Inflammatory macrophage treated with lipopolysaccharide for 4 hours (primary cell): ENCODE results near the gene FZD10.

ENCODE experiments used
- DNase-seq: peaks from one replicate; pipeline ENCODE4 v3.0.0-alpha.2; 2020

The FZD10 gene

DNA sequence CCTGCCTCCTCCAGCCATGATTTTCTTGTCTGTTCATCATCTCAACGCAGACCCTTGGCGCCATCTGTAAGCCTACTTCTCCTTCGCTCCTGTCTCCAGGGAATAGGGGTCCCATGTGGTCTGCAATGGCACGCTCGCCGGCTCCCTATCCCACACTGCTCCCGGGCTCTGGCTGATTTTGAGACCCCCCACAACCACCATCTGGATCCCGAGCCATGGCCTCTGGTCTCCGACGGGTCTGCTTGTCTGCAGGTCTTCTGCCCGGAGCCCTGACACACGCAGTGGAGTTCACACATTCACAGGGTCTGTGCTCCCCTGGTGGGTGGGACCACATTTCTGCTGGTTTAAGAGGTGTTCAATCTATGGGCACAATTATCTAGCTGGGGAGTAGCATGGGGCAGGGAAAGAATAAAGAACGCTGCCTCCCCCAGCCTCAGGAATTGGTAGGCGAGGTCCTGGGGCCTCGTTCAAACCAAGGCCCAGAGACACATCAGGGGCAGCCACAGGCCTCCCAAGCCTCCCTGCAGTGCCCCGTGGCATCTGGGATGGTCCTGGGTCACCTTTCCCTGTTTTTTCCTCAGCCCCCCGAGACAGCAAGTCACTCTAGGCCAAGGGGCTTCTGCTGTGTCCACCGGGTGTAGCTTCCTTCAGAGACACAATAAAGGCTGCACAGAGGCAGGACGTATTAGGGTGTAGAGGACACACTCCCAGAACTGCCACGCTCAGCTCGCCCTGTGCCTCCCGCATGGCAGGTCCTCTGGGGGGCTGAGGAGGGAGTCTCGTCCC, 21.5 kb downstream of the FZD10 start:
- DNase-seq, result no peak

DNA sequence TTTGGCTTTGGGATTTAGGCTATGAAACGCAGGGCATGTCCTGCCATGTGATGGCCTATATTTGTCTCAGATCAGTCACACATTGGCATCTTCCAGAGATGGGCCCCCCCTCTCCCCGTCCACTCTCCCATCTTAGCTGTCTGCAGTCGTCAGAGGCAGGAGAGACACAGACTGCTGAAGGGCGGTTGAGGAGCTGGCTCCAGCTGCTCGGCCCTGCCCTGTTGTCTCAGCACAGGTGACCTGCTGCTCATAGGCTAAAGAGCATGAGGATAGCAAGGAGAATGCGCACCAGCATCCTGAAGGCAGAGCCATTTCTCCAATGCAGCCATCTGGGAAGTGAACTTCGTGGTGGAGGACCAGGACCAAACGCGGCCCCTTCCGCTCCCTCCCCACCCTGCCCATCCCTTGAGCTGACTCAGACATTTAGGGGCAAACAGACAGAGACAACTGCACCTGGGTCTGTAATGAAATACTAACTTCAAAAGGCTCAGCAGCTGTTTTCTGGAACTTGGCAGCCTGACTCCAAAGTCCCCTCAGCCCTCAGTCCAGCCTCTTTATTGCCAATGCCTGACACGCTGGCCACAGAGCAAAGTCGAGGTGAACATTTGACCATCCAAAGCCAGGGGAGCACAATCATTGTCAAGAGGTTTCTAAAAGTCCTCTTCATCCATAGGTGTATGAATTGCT, 22.3 kb downstream of the FZD10 start:
- no peak for DNase-seq

DNA sequence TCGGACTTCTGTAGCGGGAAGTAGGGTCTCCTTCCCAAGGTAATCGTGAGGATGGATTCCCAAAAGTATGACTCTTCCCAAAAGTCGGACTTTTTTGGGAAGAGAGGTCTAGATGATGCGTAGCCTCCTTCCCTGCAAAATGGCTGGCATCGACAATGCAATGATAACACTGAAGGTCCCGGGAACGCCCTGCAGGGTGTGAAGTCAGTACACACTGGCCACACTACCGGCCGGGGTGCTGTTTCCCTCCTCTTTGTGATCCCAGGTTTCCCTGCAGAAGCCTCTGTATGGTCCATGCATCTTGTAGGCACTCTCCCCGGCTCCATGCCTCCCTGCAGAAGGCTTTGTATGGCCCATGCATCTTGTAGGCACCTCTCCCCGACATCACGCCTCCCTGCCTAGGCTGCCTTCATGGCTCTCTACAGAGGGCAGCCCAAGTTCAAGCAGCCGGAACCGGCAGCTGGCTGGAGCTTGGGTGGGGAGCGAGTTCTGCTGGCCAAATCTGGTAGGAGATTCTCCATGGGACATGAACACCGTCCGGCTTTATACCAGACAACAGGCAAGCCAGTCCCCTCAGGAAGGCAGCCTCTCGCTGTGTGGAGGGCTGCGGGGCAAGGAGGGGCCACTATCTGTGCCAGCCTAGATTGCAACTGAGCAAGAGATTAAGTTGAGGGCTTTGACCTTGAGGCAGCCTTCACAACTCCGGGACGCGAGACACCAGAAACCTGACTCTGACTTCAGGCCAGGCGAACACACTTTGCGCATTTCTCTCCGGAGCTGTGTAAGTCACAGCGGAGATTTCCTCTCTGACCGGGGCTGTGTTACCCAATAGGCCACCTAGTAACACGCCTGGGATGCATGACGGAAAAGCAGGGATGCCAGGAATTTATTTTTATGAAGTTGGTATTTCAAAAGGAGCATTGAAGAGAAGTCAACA, 23.5 kb downstream of the FZD10 start:
- no peak for DNase-seq

DNA sequence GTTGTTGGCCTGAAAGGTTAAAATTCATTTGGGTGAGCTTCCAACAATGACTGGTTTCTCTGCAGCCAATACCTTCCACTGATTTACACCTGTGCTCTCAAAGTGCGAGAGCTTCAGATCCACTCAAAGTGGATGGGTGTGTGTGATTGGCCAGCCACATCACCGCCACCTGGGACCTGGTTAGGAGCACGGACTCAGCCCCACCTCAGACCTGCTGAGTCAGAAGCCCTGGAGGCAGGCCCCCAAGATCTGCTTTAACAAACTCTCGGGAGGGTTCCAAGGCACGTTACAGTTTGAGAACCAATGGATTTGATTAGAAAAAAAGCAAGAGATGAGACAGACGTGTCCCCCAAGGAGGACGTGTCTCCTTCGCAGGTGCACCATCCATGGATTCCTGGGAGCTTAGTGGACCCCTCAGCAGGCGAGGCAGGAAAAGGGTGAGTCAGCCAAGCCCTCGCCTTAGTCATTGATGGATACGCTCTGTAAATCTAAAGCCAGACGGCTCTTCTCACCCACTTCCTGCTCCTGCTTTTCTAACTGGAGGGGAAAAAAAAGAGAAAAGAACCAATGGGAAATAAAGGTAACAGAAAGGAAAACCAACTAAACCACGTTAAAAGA, 24.5 kb downstream of the FZD10 start:
- no peak for DNase-seq

DNA sequence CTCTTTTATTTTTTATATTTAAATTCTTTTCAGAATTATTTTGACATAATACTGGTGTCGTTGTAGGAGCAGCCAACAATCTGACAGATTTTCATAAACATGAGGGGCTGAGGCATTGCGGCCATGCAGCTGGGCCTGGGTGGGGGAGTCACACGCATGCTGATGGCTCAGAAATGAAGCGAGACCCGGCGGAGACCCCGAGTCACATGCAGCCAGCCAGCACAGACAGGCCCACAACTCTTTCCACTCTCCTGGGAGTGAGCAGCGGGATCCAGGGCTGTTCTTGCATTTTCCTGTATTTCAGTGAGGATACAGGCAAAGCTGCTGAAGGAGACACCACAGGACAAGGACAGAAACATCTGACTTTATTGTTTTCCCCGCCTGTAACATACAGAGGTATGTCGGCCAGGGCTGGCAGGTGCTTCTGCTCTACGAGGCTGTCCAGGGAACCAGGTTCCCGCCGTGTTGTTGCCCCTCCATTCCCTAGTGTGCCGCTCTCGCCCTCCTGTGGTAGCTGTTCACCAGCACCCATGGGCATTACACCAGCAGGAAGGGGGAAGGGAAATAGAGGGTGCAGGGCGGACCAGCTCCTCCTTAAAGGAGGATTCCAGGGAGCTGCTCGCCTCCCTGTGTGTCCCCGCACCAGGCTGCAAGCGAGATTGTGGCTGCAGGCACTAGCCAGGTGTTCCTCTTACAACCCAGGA, 30.5 kb downstream of the FZD10 start:
- no peak for DNase-seq

DNA sequence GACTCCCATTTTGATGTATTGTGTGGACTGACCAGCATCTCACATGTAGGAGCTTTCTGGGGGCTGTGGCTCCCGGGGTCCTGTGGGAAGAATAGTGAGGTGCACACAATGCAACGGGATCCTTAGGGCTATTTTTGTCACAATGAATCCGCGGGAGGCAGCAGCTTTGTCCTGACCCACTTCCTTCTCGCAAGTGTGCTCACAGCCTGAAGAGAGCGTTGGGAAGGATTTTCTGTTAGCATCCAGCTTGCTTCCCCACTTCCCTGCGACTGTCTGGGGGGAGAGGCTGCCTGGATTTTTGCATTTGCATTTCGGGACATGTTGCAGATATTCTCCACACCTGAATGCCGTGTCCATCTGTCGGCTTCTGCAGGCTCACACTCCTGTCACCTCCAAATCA, 31.9 kb downstream of the FZD10 start:
- DNase-seq, result no peak

DNA sequence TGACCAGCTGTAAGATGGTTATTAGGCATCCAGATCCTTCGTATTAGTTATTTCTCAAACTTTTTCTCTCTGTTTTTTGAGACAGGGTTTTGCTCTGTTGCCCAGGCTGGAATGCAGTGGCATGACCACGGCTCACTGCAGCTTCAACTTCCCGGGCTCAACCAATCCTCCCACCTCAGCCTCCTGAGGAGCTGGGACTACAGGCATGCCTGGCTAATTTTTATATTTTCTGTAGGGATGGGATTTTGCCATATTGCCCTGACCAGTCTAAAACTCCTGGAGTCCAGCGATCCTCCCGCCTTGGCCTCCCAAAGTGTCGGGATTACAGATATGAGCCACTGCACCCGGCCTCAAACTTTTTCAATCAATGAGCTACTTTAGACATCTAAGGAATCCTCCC, 33.1 kb downstream of the FZD10 start:
- DNase-seq, result no peak

DNA sequence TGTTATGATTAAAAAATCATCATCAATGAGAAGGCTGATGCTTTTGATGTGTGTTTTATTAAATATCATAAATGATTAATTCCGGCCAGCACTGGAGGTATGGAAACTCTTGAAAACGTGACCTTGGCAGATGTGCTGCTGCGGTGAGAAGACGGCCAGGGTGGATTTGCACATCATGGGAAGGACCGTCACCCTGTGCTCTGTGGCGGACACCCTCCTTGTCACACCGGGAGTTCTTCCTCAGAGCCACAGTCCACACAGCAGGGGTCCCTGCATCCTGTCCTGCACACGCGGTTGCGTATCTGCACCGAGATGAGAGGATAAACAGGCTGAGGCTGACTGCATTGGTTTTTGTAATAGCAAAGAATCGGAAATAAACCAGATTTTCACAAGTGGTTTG, 33.5 kb downstream of the FZD10 start:
- no peak for DNase-seq

DNA sequence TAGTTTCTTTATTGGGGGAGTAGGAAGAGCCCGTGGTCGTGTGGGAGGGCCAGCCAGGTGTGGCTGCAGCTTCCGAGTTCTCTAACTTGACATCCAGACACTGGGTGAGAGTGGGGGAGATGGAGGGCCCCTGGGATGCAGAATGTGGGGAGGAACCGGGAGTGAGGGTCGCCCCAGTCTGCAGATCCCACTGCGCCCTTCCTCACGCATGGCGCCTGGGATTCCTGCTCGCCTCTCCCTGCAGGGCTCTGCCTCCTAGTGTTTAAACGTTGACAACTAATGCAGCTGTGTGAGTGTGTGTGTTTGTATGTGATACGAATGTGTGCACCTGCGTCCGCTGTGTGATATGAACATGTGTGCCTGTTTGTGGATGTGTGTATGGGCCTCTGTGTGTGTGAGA, 34.6 kb downstream of the FZD10 start:
- no peak for DNase-seq

DNA sequence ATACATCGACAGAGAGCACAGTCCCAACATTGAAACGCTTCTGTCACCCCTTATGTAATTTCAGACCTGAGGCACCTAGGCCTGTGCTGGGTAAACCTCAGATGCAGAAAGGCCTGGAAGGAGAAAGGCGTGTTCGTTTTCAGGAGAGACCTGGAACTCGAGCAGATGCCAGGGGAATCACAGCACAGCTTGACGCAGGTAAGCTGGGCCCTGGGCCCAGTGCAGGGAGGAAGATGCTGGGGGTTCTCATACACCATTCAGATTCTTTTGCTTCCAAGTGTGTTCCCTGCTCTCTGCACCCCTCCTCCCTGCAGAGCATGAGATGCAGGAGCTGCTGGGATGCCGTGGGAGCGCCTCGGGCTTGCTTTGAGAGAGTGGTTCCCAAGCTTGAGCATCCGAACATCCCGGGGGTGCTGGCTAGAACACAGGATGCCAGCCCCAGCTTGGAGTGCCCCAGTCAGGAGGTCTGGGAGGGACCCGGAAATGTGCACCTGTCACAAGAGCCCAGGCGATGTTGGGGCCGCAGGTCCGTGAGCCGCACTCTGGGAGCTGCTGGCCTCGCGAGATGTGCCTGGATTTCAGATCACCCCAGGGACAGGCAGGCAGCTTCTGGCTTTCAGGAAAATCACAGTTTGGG, 35.9 kb downstream of the FZD10 start:
- DNase-seq, result no peak

DNA sequence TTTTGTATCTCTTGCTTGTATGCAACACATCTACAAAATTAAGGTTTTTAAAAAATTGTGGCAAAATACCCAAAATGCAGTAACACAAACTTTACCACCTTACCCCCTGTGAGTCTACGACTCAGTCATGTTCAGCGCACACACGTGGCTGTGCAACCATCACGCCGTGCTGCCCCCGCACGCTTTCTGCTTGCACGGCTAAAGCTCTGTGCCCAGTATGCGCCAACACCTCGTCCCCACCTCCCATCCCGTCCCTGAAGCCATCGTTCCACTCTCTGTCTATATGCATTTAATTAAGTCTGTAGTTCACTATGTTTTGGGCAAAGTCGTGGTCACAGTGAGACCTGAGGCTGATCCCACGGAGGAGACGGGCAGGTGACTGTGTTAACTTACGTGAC, 36.4 kb downstream of the FZD10 start:
- DNase-seq, result no peak

DNA sequence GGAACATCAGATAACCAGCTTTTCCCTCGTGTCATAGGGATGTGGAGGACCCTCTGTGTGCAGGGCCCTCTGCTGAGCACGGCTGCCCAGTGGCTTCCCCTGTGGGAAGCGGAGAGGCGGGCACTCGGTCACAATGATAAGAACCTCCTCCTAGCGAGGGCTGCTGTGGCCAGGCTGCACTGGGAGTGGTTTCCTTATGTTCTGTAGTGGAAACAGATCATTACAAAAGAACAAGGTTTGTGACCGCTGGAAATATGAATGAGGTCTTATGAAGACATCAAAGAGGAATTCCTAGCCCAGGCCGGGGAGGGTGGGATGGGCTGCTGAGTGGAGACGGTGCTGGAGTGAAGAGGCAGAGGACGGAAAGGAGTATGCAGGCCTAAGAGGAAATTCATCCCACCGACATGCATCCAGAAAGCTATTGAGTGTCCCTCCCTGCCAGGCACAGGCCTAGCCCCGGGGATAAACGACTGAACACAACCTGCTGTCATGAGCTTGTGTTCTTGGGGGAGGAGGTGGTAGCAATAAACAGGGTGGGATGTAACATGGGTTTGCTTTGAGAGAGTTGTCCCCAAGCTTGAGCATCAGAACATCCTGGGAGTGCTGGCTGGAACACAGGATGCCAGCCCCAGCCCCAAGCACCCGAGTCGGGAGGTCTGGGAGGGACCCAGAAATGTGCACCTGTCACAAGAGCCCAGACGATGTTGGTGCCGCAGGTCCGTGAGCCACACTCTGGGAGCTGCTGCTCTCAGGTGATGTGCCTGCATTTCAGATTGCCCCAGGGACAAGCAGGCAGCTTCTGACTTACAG, 37.5 kb downstream of the FZD10 start:
- DNase-seq, result no peak

DNA sequence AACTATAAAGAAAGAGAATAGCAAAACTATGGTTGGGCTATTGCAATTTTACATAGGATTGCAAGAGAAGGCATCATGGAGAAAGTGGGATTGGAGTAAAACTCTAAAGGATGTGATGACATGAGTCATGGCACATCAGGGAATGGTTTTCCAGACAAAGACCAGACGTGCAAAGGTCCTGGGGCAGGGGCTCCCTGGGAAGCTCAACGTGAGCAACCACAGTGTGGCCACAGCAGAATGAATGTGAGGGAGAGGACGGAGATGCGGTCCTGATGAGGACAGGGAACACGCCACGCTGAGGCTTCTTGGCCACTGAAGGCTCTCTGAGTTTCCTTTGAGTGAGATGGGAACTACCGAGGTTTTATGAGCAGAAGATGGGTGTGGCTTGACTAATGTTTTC, 38.2 kb downstream of the FZD10 start:
- DNase-seq, result no peak

DNA sequence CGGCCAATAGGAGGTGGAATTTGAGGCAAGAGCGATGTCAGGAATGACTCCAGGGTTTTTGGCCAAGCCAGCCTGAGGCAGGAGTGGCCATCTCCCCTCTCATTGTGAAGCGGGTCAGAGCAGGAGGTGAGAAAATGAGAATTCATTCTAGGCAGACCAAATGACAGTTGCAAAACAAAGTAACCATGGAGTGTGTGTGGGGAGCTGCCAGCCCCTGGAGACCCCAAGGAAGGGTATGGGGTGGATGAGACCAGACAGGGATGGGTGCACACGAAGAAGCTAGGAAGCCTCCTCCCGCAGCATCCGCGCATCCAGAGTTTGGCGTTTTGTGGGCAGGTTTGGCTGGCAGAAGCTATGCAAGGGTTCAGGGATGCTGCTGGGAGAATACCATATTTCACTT, 38.8 kb downstream of the FZD10 start:
- no peak for DNase-seq

DNA sequence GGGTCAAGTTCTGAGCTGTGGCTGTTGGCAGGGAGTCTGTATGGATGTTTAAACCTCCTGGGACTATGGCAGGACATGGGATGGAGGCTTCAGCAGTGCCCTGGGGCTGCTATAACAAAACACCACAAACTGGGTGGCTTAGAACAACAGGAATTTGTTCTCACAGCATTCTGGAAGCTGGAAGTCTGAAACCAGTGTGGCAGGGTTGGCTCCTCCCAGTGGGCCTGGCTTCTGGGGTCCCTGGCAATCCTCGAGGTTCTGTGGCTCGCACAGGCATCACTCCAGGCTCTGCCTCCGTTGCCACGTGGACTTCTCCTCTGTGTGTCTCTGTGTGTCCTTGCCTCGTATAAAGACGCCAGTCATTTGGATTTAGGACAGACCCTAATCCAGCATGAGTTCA, 39.9 kb downstream of the FZD10 start:
- no peak for DNase-seq

DNA sequence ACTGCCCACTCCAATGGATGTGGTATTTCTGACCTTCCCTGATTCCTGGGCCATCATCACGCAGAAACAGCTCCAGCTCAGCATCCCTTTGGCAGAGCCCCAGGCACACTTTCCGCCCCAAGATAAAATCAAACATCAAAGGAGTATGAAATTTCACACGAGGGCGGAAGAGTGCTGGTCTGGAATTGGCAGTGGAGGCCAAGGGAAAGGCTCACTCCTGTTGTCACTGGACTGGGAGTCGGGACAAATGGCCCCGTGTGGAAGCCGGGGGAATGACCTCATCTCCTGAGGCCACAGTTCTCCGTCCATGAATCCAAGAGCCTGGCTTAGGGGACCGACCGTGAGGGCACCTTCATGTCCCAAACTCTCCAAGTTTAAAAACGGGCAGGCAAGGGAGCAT, 40.9 kb downstream of the FZD10 start:
- no peak for DNase-seq

DNA sequence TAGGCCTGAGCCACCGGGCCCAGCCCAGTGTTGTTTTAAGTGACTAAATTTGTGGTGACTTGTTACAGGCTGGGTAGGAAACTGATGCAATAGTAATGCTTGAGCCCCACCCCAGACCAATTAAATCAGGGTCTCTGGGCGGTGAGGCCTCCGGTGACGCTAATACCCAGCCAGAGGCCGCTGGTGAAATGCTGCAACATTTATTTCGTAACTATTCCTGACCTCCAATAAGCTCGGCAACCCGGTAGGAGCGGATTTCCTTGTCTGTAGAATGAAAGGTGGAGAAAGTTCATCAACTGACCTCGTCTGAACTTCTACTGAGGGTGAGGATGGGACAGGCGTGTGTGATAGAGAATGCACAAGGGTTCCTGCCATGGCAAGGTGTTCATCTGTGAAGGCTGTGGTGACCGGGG, 42.3 kb downstream of the FZD10 start:
- DNase-seq, result no peak

DNA sequence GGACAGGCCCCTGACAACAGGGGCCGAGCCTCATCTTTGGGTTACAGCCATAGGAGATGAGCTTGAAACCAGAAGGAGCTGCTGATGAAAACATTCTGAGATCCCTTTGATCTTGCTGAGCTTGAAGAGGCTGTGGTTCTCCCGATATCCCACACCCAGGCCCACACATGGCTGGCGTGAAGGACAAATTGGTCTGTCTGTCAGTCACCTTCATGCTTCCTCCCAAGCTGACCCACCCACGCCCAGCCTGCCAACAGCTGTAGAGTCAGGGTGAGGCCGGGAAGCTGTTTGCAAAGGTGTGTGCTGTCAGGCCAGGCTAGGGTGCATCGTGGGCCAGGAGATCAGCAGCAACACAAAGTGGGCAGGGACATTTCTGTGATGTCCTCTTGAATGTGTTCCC, 43.2 kb downstream of the FZD10 start:
- no peak for DNase-seq

DNA sequence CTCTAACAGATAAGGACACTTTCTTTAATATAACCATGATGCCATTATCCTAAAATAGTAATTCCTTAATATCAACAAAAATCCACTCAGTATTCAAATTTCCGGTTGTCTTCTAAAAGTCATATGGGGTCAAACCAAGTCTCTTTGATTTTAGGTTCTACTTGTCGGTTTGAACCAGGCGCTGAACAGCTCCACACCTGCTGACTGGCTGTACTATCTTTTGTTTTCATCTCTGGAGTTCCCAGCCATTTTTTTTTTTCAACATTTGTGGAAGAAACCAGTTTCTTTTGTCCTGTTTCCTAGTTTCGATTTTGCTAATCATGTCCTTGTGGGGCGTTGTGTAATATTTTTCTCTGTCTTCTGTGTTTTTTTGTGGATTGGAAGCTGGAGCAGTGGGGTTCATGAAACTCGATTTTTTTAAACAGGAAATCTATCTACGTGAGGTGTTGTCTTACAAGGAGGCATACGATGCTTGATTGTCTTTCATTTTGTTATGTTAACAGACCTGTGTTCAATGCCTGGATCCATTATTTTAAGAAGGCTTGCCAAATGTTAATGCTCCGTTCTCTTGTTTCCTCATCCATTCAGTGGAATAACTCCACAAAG, 50.2 kb downstream of the FZD10 start:
- DNase-seq, result no peak

DNA sequence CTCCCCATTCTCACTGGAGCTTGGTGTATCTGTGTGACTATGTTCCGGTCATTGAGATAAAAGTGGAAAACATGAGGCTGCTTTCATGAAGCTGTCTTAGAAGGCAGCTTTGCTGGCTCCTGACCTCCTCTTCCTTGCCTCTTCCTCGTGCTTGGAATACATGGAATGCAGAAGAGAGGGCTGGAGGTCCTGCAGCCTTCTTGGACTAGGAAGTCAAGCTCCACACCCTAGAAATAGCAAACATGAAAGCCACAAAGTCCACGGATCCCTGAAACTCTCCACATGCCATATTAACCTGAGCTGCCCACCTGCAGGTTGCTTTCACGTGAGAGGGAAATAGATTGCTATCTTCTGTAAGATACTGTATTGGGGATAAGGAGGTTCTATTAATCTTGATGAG, 51.0 kb downstream of the FZD10 start:
- DNase-seq, result no peak
